ENCODE data around the gene ZNF43.
A peak's percentile ranks its signal among the peaks of the same experiment; 100 is the strongest.
"Not testable (repeated sequence)": the region's sequence is repeated elsewhere in the genome, so short reads cannot be mapped to it uniquely, and the experiment has no call there.

The ZNF43 gene

DNA sequence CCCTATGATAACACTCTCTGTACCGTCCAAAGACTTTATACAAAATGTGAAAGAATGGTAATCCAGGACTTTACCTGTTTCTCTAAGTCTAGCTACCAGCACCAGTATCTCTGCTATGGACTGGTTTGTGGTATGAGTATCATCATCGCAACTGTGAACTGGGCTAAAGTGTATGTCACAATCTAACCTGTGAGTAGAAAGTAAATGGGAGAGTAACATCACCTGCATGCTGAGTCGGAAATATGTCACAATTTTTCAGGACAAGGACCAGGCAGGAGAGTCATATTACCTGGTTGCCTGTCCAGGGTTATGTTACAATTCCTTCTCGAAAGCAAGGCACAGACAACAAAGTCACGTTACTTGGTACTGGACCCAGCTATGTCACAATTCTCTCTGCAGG lies 5.1 kb upstream of the ZNF43 start:
- H3K27me3 Mint-ChIP-seq = no peaks in the 10 kb centered on the region
- DNase-seq (no peak), ATAC-seq (no peak)
- peaks cover 5% of the 10 kb centered on the region for H3K9me3 Mint-ChIP-seq
- peaks cover 16% of the 10 kb centered on the region for H3K4me1 Mint-ChIP-seq
- no peak overlapping the region for H3K27ac Mint-ChIP-seq
- peaks cover 70% of the 10 kb centered on the region for H3K36me3 Mint-ChIP-seq (ENCODE audit: low read depth)
- H3K4me3 Mint-ChIP-seq = no peak overlapping the region

DNA sequence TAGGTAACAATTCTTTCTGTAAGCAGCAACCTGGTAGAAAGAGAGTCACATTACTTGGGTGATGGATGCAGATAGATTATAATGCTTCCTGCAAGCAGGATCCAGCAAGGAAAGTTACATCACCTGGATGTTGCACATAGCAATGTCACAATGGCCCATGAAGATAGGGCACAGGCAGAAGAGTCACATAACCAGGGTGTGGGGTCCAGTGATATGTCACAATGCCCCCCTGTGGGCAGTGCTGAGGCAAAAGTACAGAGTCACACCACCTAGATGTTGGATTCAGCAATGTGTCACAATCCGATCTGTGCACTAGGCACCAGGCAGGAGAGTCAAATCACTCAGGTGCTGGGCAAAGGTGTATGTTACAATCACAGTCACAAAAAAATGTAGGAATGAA lies 4.0 kb upstream of the ZNF43 start:
- H3K4me3 Mint-ChIP-seq = no peak overlapping the region
- no peak for ATAC-seq
- no peaks in the 10 kb centered on the region for H3K27me3 Mint-ChIP-seq
- peaks cover 22% of the 10 kb centered on the region for H3K4me1 Mint-ChIP-seq
- no peak overlapping the region for H3K27ac Mint-ChIP-seq
- H3K9me3 Mint-ChIP-seq = peaks cover 5% of the 10 kb centered on the region
- no peak for DNase-seq
- peaks cover 66% of the 10 kb centered on the region for H3K36me3 Mint-ChIP-seq (ENCODE audit: low read depth)

- H3K4me3 Mint-ChIP-seq = no peak overlapping the region
- peaks cover 29% of the 10 kb centered on the region for H3K4me1 Mint-ChIP-seq
- H3K9me3 Mint-ChIP-seq = peaks cover 5% of the 10 kb centered on the region
- H3K27ac Mint-ChIP-seq = no peak overlapping the region
- peaks cover 67% of the 10 kb centered on the region for H3K36me3 Mint-ChIP-seq (ENCODE audit: low read depth)
- no peaks in the 10 kb centered on the region for H3K27me3 Mint-ChIP-seq
- ATAC-seq (no peak), DNase-seq (no peak)
Measured at GRCh38 chr19:21838646-21839045, 2.7 kb upstream of the ZNF43 start.

- Mint-ChIP-seq H3K27ac (peak overlapping the region; percentile 94), H3K4me1 (peaks cover 47% of the 10 kb centered on the region), H3K36me3 (ENCODE audit: low read depth) (peaks cover 65% of the 10 kb centered on the region), H3K27me3 (no peaks in the 10 kb centered on the region), H3K4me3 (peak overlapping the region; percentile 97), H3K9me3 (peaks cover 12% of the 10 kb centered on the region)
- DNase-seq = peak; percentile 21
- no peak for ATAC-seq
Measured at GRCh38 chr19:21835429-21835809, 563 bp downstream of the ZNF43 start.

DNA sequence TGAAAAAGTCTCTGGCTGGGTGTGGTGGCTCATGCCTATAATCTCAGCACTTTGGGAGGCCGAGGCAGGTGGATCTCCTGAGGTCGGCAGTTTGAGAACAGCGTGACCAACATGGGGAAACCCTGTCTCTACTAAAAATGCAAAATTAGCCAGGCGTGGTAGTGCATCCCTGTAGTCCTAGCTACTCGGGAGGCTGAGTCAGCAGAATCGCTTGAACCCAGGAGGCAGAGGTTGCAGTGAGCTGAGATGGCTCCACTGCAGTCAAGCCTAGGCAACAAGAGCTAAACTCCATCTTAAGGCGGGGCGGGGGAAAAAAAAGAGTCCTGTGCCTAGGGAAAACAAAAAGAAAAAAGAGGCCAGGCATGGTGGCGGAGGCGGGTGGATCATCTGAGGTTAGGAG lies 2.2 kb downstream of the ZNF43 start:
- peaks cover 64% of the 10 kb centered on the region for H3K36me3 Mint-ChIP-seq (ENCODE audit: low read depth)
- no peak for DNase-seq
- H3K4me3 Mint-ChIP-seq = peak overlapping the region; percentile 73
- H3K27ac Mint-ChIP-seq = no peak overlapping the region
- no peak for ATAC-seq
- peaks cover 20% of the 10 kb centered on the region for H3K9me3 Mint-ChIP-seq
- H3K4me1 Mint-ChIP-seq = peaks cover 53% of the 10 kb centered on the region
- no peaks in the 10 kb centered on the region for H3K27me3 Mint-ChIP-seq

DNA sequence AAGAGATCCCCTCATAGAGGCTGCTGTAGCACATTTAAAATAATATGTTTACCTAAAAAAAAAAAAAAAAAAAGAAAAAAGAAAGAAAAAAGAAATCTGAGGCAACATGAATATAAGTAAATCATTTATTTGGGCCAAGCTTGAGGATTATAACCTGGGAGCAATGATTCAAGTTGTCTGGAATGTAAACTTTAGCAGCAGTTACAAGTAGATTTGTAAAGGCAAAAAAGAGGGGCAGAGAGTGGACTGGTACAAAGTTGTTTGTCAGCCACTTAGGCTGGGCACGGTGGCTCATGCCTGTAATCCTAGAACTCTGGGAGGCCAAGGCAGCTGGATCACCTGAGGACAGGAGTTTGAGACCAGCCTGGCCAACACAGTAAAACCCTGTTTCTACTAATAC lies 11.3 kb downstream of the ZNF43 start:
- Mint-ChIP-seq H3K27me3 (no peaks in the 10 kb centered on the region), H3K27ac (no peak overlapping the region), H3K36me3 (ENCODE audit: low read depth) (peaks cover 75% of the 10 kb centered on the region), H3K9me3 (peaks cover 35% of the 10 kb centered on the region), H3K4me1 (peaks cover 3% of the 10 kb centered on the region), H3K4me3 (no peak overlapping the region)
- ATAC-seq = no peak
- DNase-seq = no peak

DNA sequence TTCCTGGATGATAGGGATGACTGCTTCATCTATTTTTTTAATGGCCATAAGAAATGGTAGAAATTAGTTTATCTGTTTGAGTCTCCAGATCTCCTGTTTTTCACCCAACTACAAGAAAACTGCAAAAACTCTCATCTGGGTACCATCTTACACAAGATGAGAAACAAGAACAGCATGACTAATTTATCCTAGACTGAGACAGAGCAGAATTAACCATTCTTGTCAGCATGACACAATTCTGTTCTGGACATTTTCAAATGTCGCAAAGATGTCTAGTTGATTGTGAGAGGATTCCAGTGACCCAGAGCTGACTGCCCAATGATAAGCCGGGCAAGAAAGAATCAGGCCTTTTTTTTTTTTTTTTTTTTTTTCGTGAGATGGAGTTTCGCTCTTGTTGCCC lies 12.8 kb downstream of the ZNF43 start:
- Mint-ChIP-seq H3K4me3 (no peak overlapping the region), H3K27me3 (no peaks in the 10 kb centered on the region), H3K4me1 (peaks cover 2% of the 10 kb centered on the region), H3K27ac (no peak overlapping the region), H3K36me3 (ENCODE audit: low read depth) (peaks cover 83% of the 10 kb centered on the region), H3K9me3 (peaks cover 41% of the 10 kb centered on the region)
- DNase-seq (no peak), ATAC-seq (no peak)

GRCh38 chr19:21812448-21812847 lies 23.5 kb downstream of the ZNF43 start:
- H3K4me1 Mint-ChIP-seq = no peaks in the 10 kb centered on the region
- H3K4me3 Mint-ChIP-seq = no peak overlapping the region
- H3K9me3 Mint-ChIP-seq = peaks cover 51% of the 10 kb centered on the region

GRCh38 chr19:21808400-21809000 lies 27.5 kb downstream of the ZNF43 start:
- ATAC-seq, H3K27me3 Mint-ChIP-seq, DNase-seq, H3K27ac Mint-ChIP-seq, H3K4me1 Mint-ChIP-seq, H3K4me3 Mint-ChIP-seq: not testable (repeated sequence)
- peaks cover 76% of the 10 kb centered on the region for H3K36me3 Mint-ChIP-seq (ENCODE audit: low read depth)
- H3K9me3 Mint-ChIP-seq = peaks cover 54% of the 10 kb centered on the region

More at GRCh38 chr19:21812448-21812847, 23.5 kb downstream of the ZNF43 start:
- peaks cover 96% of the 10 kb centered on the region for H3K36me3 Mint-ChIP-seq (ENCODE audit: low read depth)
- H3K27ac Mint-ChIP-seq = no peak overlapping the region
- ATAC-seq (no peak), DNase-seq (no peak)
- no peaks in the 10 kb centered on the region for H3K27me3 Mint-ChIP-seq

DNA sequence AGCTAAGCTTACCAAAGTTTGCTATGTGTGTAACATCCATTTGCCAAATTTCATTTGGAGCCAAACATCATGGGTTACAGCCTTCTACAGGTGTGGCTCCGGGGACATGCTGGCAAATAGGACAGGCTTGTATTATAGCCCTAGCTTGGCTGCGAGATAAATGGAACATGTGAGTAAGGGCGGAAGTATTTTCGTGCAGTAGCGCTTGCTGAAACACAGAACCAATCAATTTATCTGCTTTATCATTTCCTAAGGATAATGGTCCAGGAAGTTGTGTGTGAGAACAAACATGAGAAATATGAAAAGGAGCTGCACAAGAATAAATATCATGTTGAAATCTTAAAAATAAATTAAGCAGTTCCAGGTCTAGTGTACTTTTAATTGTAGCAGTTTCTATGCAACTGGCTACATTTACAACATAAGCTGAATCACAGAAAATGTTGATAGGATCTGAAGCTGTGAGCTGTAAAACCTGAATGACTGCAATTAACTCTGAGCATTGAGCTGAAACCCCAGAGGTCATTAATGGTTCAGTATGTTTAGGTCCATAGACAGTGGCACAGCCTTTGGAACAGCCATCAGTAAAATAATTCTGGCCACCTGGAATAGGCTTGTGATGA lies 46.4 kb downstream of the ZNF43 start:
- H3K36me3 Mint-ChIP-seq (ENCODE audit: low read depth) = no peaks in the 10 kb centered on the region
- peaks cover 2% of the 10 kb centered on the region for H3K27me3 Mint-ChIP-seq
- H3K4me3 Mint-ChIP-seq = no peak overlapping the region
- DNase-seq (no peak), ATAC-seq (no peak)
- peaks cover 40% of the 10 kb centered on the region for H3K9me3 Mint-ChIP-seq
- H3K4me1 Mint-ChIP-seq = no peaks in the 10 kb centered on the region
- H3K27ac Mint-ChIP-seq = no peak overlapping the region

- Mint-ChIP-seq H3K27ac (no peak overlapping the region), H3K4me3 (no peak overlapping the region), H3K36me3 (ENCODE audit: low read depth) (peaks cover 2% of the 10 kb centered on the region), H3K4me1 (no peaks in the 10 kb centered on the region), H3K9me3 (peaks cover 32% of the 10 kb centered on the region), H3K27me3 (peaks cover 2% of the 10 kb centered on the region)
- DNase-seq (no peak), ATAC-seq (no peak)
Measured at GRCh38 chr19:21786936-21787335, 49.0 kb downstream of the ZNF43 start.

DNA sequence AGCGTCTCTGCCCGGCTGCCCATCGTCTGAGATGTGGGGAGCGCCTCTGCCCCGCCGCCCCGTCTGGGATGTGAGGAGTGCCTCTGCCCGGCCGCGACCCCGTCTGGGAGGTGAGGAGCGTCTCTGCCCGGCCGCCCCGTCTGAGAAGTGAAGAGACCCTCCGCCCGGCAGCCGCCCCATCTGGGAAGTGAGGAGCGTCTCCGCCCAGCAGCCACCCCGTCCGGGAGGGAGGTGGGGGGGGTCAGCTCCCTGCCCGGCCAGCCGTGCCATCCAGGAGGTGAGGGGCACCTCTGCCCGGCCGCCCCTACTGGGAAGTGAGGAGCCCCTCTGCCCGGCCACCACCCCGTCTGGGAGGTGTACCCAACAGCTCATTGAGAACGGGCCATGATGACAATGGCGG lies 60.2 kb downstream of the ZNF43 start:
- not testable (repeated sequence) for ATAC-seq; H3K4me1 Mint-ChIP-seq; H3K9me3 Mint-ChIP-seq; H3K4me3 Mint-ChIP-seq; H3K27ac Mint-ChIP-seq; DNase-seq; H3K36me3 Mint-ChIP-seq (ENCODE audit: low read depth); H3K27me3 Mint-ChIP-seq

- ATAC-seq = peak; percentile 97
- Mint-ChIP-seq H3K4me1 (peaks cover 39% of the 10 kb centered on the region), H3K4me3 (peak within 1 kb of the TSS; percentile 98), H3K27ac (peak within 1 kb of the TSS; percentile 90), H3K27me3 (no peaks in the 10 kb centered on the region), H3K9me3 (no peaks in the 10 kb centered on the region), H3K36me3 (ENCODE audit: low read depth) (peaks cover 39% of the 10 kb centered on the region)
- DNase-seq = peak; percentile 86
Measured at GRCh38 chr19:21767065-21767800, 68.7 kb downstream of the ZNF43 start, which contains the start of gene ZNF100. Gene ZNF100, minus strand, starts transcription at chr19:21767579. Its CDS starts 150 bp downstream, at chr19:21767429.

DNA sequence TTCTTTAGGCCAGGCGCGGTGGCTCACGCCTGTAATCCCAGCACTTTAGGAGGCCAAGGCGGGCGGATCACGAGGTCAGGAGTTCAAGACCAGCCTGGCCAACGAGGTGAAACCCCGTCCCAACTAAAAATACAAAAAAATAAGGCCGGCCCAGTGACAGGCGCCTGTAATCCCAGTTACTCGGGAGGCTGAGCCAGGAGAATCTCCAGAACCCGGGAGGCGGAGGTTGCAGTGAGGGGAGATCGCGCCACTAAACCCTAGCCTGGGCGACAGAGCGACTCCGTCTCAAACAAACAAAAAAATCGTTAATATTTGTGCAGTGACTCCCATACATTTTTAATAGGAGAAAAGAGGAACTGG lies 69.3 kb downstream of the ZNF43 start:
- peak overlapping the region; percentile 90 for H3K27ac Mint-ChIP-seq
- H3K27me3 Mint-ChIP-seq, ATAC-seq, DNase-seq, H3K9me3 Mint-ChIP-seq: not testable (repeated sequence)
- peaks cover 45% of the 10 kb centered on the region for H3K4me1 Mint-ChIP-seq
- peaks cover 44% of the 10 kb centered on the region for H3K36me3 Mint-ChIP-seq (ENCODE audit: low read depth)
- peak overlapping the region; percentile 98 for H3K4me3 Mint-ChIP-seq

- H3K27ac Mint-ChIP-seq = no peak overlapping the region
- H3K36me3 Mint-ChIP-seq (ENCODE audit: low read depth) = peaks cover 58% of the 10 kb centered on the region
- ATAC-seq = no peak
- peak overlapping the region; percentile 57 for H3K4me3 Mint-ChIP-seq
- H3K4me1 Mint-ChIP-seq = peaks cover 47% of the 10 kb centered on the region
- H3K9me3 Mint-ChIP-seq = peaks cover 4% of the 10 kb centered on the region
- DNase-seq = no peak
- H3K27me3 Mint-ChIP-seq = no peaks in the 10 kb centered on the region
Measured at GRCh38 chr19:21765151-21765550, 70.8 kb downstream of the ZNF43 start.

Data from activated naive CD8-positive, alpha-beta T cell treated with anti-CD3 and anti-CD28 coated beads, Interleukin-2, amount 50 U/mL, for 24 hours (primary cell).